GM23338 (cell line): ENCODE data around the gene POLR1A.

Experiments used
- CREB1 ChIP-seq: fragments of 250-450 bp; sonication (Bioruptor Pico); IDR thresholded peaks from 2 replicates; pipeline ENCODE4 v1.5.0; 2020; ENCODE audit warnings: low read depth, mild to moderate bottlenecking, moderate library complexity
- EZH2 ChIP-seq: fragments of 200-600 bp; sonication (generic); IDR thresholded peaks from one replicate; pipeline ENCODE4 v1.8.0; 2017; ENCODE audit warnings: antibody characterized with exemption, mild to moderate bottlenecking, low read depth; ENCODE audit not compliant: unreplicated experiment
- EZH2phosphoT487 ChIP-seq: fragments of 200-600 bp; sonication (generic); IDR thresholded peaks from one replicate; pipeline ENCODE4 v1.8.1; 2018; ENCODE audit warnings: antibody characterized with exemption; ENCODE audit not compliant: unreplicated experiment
- JUNB ChIP-seq: IDR thresholded peaks from one replicate; pipeline ENCODE4 v1.6.1; 2016; ENCODE audit warnings: antibody characterized with exemption; ENCODE audit not compliant: unreplicated experiment
- NANOG ChIP-seq: IDR thresholded peaks from 2 replicates; pipeline ENCODE4 v1.6.1; 2016; ENCODE audit warnings: antibody characterized with exemption, borderline replicate concordance
- POLR2AphosphoS5 ChIP-seq: IDR thresholded peaks from 2 replicates; pipeline ENCODE4 v1.6.1; 2016; ENCODE audit warnings: antibody characterized with exemption, low read depth
- STAT1 ChIP-seq: IDR thresholded peaks from one replicate; pipeline ENCODE4 v1.6.1; 2016; ENCODE audit warnings: antibody characterized with exemption; ENCODE audit not compliant: unreplicated experiment
- ZNF114 ChIP-seq: fragments of 250-450 bp; sonication (Bioruptor Pico); IDR thresholded peaks from 2 replicates; pipeline ENCODE4 v1.5.0; 2020; ENCODE audit warnings: mild to moderate bottlenecking, moderate library complexity
- TF ChIP-seq, protein P1 (sequence below), 2 experiments: fragments of 200-600 bp in 1 of 2; sonication (generic) in 1 of 2; conservative IDR thresholded peaks; 2 replicates each; pipeline versions ENCODE4 v1.5.1 to v1.6.1; 2016 to 2017; ENCODE audit warnings: antibody characterized with exemption in 2 of 2, low read depth in 2 of 2, mild to moderate bottlenecking in 2 of 2, moderate library complexity in 1 of 2
- TF ChIP-seq, protein P2 (sequence below): fragments of 250-450 bp; sonication (Bioruptor Pico); IDR thresholded peaks from 2 replicates; pipeline ENCODE4 v1.5.0; 2020; ENCODE audit warnings: mild to moderate bottlenecking, moderate library complexity
- TF ChIP-seq, protein P3 (sequence below): IDR thresholded peaks from one replicate; pipeline ENCODE4 v1.6.1; 2018; ENCODE audit warnings: antibody characterized with exemption; ENCODE audit not compliant: unreplicated experiment

DNA sequence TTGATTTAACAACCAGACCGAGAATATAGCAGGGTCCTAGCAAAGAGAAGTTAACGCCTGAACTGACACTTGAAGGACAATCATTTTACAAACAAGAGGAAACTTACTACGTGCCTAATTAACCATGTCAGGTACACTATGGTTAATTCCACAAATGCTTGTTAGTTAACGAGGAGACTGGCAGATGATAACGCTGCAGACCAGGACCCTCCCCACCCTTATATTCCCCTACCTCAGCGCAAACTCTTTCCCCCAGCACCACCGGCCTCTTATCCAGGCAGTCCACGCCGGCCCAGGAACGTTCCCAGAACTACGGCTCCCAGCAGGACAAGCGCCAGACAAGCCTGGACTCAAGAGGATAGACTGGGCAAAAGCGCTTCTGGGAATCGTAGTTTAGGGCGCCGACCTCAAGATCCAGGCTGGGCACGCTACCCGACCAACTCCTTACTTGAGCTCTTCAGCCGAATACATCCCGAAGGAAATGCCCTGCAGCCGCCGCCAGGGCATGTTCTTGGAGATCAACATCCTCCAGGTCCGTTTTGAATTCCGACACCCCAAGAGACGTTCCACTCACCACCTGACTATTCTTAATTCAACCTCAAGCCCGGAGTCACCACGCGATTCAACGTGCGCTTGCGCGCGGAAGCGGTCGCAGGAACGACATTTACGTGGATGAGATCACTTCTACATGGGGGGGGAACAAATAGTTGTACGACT is at the start of gene POLR1A:
- TF ChIP-seq EZH2: no peak
- TF ChIP-seq STAT1: no peak
- TF ChIP-seq, protein P1, sequence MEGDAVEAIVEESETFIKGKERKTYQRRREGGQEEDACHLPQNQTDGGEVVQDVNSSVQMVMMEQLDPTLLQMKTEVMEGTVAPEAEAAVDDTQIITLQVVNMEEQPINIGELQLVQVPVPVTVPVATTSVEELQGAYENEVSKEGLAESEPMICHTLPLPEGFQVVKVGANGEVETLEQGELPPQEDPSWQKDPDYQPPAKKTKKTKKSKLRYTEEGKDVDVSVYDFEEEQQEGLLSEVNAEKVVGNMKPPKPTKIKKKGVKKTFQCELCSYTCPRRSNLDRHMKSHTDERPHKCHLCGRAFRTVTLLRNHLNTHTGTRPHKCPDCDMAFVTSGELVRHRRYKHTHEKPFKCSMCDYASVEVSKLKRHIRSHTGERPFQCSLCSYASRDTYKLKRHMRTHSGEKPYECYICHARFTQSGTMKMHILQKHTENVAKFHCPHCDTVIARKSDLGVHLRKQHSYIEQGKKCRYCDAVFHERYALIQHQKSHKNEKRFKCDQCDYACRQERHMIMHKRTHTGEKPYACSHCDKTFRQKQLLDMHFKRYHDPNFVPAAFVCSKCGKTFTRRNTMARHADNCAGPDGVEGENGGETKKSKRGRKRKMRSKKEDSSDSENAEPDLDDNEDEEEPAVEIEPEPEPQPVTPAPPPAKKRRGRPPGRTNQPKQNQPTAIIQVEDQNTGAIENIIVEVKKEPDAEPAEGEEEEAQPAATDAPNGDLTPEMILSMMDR (conservative IDR thresholded peaks at IDR 0.05; ENCODE audit: low read depth in 2 of 2): no peak
- TF ChIP-seq NANOG: no peak
- no peak for TF ChIP-seq EZH2phosphoT487
- no peak; the same call in 1 of the 2 replicates for TF ChIP-seq POLR2AphosphoS5
- TF ChIP-seq, protein P2, sequence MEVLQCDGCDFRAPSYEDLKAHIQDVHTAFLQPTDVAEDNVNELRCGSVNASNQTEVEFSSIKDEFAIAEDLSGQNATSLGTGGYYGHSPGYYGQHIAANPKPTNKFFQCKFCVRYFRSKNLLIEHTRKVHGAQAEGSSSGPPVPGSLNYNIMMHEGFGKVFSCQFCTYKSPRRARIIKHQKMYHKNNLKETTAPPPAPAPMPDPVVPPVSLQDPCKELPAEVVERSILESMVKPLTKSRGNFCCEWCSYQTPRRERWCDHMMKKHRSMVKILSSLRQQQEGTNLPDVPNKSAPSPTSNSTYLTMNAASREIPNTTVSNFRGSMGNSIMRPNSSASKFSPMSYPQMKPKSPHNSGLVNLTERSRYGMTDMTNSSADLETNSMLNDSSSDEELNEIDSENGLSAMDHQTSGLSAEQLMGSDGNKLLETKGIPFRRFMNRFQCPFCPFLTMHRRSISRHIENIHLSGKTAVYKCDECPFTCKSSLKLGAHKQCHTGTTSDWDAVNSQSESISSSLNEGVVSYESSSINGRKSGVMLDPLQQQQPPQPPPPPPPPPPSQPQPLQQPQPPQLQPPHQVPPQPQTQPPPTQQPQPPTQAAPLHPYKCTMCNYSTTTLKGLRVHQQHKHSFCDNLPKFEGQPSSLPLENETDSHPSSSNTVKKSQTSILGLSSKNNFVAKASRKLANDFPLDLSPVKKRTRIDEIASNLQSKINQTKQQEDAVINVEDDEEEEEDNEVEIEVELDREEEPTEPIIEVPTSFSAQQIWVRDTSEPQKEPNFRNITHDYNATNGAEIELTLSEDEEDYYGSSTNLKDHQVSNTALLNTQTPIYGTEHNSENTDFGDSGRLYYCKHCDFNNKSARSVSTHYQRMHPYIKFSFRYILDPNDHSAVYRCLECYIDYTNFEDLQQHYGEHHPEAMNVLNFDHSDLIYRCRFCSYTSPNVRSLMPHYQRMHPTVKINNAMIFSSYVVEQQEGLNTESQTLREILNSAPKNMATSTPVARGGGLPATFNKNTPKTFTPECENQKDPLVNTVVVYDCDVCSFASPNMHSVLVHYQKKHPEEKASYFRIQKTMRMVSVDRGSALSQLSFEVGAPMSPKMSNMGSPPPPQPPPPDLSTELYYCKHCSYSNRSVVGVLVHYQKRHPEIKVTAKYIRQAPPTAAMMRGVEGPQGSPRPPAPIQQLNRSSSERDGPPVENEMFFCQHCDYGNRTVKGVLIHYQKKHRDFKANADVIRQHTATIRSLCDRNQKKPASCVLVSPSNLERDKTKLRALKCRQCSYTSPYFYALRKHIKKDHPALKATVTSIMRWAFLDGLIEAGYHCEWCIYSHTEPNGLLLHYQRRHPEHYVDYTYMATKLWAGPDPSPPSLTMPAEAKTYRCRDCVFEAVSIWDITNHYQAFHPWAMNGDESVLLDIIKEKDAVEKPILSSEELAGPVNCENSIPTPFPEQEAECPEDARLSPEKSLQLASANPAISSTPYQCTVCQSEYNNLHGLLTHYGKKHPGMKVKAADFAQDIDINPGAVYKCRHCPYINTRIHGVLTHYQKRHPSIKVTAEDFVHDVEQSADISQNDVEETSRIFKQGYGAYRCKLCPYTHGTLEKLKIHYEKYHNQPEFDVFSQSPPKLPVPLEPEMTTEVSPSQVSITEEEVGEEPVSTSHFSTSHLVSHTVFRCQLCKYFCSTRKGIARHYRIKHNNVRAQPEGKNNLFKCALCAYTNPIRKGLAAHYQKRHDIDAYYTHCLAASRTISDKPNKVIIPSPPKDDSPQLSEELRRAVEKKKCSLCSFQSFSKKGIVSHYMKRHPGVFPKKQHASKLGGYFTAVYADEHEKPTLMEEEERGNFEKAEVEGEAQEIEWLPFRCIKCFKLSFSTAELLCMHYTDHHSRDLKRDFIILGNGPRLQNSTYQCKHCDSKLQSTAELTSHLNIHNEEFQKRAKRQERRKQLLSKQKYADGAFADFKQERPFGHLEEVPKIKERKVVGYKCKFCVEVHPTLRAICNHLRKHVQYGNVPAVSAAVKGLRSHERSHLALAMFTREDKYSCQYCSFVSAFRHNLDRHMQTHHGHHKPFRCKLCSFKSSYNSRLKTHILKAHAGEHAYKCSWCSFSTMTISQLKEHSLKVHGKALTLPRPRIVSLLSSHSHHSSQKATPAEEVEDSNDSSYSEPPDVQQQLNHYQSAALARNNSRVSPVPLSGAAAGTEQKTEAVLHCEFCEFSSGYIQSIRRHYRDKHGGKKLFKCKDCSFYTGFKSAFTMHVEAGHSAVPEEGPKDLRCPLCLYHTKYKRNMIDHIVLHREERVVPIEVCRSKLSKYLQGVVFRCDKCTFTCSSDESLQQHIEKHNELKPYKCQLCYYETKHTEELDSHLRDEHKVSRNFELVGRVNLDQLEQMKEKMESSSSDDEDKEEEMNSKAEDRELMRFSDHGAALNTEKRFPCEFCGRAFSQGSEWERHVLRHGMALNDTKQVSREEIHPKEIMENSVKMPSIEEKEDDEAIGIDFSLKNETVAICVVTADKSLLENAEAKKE (CRISPR knock-in tag): no peak
- TF ChIP-seq CREB1 (CRISPR knock-in tag): no peak
- no peak for TF ChIP-seq JUNB
- TF ChIP-seq, protein P3, sequence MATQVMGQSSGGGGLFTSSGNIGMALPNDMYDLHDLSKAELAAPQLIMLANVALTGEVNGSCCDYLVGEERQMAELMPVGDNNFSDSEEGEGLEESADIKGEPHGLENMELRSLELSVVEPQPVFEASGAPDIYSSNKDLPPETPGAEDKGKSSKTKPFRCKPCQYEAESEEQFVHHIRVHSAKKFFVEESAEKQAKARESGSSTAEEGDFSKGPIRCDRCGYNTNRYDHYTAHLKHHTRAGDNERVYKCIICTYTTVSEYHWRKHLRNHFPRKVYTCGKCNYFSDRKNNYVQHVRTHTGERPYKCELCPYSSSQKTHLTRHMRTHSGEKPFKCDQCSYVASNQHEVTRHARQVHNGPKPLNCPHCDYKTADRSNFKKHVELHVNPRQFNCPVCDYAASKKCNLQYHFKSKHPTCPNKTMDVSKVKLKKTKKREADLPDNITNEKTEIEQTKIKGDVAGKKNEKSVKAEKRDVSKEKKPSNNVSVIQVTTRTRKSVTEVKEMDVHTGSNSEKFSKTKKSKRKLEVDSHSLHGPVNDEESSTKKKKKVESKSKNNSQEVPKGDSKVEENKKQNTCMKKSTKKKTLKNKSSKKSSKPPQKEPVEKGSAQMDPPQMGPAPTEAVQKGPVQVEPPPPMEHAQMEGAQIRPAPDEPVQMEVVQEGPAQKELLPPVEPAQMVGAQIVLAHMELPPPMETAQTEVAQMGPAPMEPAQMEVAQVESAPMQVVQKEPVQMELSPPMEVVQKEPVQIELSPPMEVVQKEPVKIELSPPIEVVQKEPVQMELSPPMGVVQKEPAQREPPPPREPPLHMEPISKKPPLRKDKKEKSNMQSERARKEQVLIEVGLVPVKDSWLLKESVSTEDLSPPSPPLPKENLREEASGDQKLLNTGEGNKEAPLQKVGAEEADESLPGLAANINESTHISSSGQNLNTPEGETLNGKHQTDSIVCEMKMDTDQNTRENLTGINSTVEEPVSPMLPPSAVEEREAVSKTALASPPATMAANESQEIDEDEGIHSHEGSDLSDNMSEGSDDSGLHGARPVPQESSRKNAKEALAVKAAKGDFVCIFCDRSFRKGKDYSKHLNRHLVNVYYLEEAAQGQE: no peak
- TF ChIP-seq ZNF114 (CRISPR knock-in tag): no peak
